PC-9 (cell line): ENCODE results near the gene BAIAP2. TPM values are rescaled to one million over a fixed set of nuclear protein-coding genes. Genes with fewer than 3 reads are reported as not detected.
A peak's percentile ranks its signal among the peaks of the same experiment; 100 is the strongest.

Experiments
- BruUV-seq: library from RNA; stranded (reverse); fragments of 400-500 nt; replicated peaks from 2 replicates; lab custom pipeline; 2021; lab: Mats Ljungman, UMichigan
- CTCF ChIA-PET: fragments of 300-600 bp; sonication (Branson Sonifier 250); formaldehyde crosslinking; loops from one replicate; lab custom pipeline; 2022; ENCODE audit warnings: antibody characterized with exemption; lab: Charles Lee
- POLR2A ChIA-PET: fragments of 300-600 bp; sonication (Branson Sonifier 250); formaldehyde crosslinking; loops from one replicate; lab custom pipeline; 2022; ENCODE audit warnings: antibody characterized with exemption; ENCODE audit not compliant: unreplicated experiment; lab: Charles Lee
- DNase-seq, 2 experiments: peaks; one replicate each; pipeline versions ENCODE4 v3.0.0 to v3.0.0-alpha.2; 2015 to 2022; ENCODE audit warnings: mixed read lengths in 1 of 2
- H2AFZ ChIP-seq: fragments of 200-600 bp; sonication (generic); 2 replicates; pipeline ENCODE4 v1.8.1; 2017; ENCODE audit warnings: antibody characterized with exemption
- H3F3A ChIP-seq: fragments of 200-600 bp; sonication (generic); 2 replicates; pipeline ENCODE4 v1.8.1; 2017; ENCODE audit warnings: antibody characterized with exemption, mild to moderate bottlenecking, low read depth; ENCODE audit not compliant: insufficient read depth
- H3K27ac ChIP-seq: fragments of 200-600 bp; sonication (generic); 2 replicates; pipeline ENCODE4 v1.6.1; 2016; ENCODE audit warnings: mixed run types
- H3K27me3 ChIP-seq: fragments of 200-600 bp; sonication (generic); 2 replicates; pipeline ENCODE4 v1.6.1; 2016; ENCODE audit warnings: low read depth, mixed run types; ENCODE audit not compliant: insufficient read depth
- H3K36me3 ChIP-seq: fragments of 200-600 bp; sonication (generic); 2 replicates; pipeline ENCODE4 v1.6.1; 2016; ENCODE audit warnings: low read depth, mixed run types
- H3K4me1 ChIP-seq: fragments of 200-600 bp; sonication (generic); replicated peaks from 2 replicates; pipeline ENCODE4 v1.6.1; 2016; ENCODE audit warnings: mixed run types; ENCODE audit not compliant: insufficient read depth
- H3K4me2 ChIP-seq: fragments of 200-600 bp; sonication (generic); 2 replicates; pipeline ENCODE4 v1.6.1; 2017; ENCODE audit warnings: mixed run types
- H3K4me3 ChIP-seq: fragments of 200-600 bp; sonication (generic); 2 replicates; pipeline ENCODE4 v1.6.1; 2016; ENCODE audit warnings: mixed run types
- H3K79me2 ChIP-seq: fragments of 200-600 bp; sonication (generic); 2 replicates; pipeline ENCODE4 v1.6.1; 2017; ENCODE audit warnings: low read depth, mixed run types
- H3K9me2 ChIP-seq: fragments of 200-600 bp; sonication (generic); 2 replicates; pipeline ENCODE4 v1.8.1; 2017; ENCODE audit warnings: mild to moderate bottlenecking; ENCODE audit not compliant: insufficient read depth
- H3K9me3 ChIP-seq: fragments of 200-600 bp; sonication (generic); 2 replicates; pipeline ENCODE4 v1.8.1; 2016; ENCODE audit warnings: low read depth; ENCODE audit not compliant: insufficient read depth
- H4K20me1 ChIP-seq: fragments of 200-600 bp; sonication (generic); 2 replicates; pipeline ENCODE4 v1.8.1; 2017; ENCODE audit not compliant: insufficient read depth
- EZH2 ChIP-seq: fragments of 200-600 bp; sonication (generic); IDR thresholded peaks from 2 replicates; pipeline ENCODE4 v1.8.0; 2017; ENCODE audit warnings: antibody characterized with exemption, low read depth
- intact Hi-C: fragments of 100-400 bp; cut with micrococcal nuclease; formaldehyde crosslinking; loops from one replicate; pipeline ENCODE4 v1.10.0; 2022; ENCODE audit not compliant: unreplicated experiment
- total RNA-seq: library from RNA; stranded (reverse); gene quantifications from 2 replicates; pipeline ENCODE4 v1.2.3, GENCODE V29; 2021
- TF ChIP-seq, protein P1 (sequence below): fragments of 200-600 bp; sonication (generic); conservative IDR thresholded peaks from 2 replicates; pipeline ENCODE4 v1.6.1; 2017; ENCODE audit warnings: mixed run types, antibody characterized with exemption, mild to moderate bottlenecking, moderate library complexity

The BAIAP2 gene
- total RNA-seq, 1 experiment from 2014 or later = 125 TPM

DNA sequence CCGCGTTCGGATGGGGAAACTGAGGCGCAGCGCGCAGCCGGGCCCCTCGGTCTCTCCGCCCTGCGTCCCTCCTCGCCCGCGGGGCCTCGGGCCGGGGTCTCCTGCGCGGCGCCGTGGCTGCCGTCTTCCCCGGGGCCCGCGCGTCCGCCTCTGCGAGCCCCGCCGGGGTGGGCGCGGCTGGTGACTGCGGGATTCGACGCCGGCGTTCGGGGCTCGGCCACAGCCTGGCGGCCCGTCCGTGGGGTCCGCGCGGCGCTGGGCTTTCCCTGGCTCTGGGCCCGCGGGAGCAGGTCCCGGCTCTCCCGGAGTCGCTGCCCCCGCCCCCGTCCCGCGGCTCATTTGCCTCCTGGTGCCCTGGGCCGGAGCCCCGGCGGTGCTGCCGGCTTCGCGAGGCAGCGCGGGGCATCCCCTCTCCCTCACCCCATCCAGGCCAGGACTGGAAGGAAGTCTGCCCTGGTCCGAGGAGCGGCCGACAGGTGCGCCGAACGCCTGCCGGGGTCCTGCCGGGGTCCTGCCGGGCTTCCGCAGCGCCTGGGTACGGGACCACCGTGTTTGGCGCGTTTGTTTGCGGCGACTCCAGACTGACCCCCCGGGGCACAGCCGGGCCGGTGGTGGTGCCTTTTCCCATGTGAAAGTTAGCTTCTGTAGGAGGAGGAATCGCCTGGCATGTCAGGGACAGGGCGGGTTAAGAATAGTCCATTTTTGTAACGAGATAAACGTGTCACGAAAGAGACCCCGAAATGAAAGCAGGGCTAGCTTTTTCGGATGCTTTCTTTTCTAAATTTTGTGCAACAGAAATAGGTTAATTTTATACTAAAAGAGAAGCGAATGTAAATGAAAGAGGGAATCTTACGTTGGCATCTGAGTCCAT, 42.6 kb upstream of the BAIAP2 start:
- H4K20me1 ChIP-seq = no peaks in the 10 kb centered on the region
- H2AFZ ChIP-seq = peak overlapping the region; percentile 83; the same call in 1 of the 2 replicates
- H3F3A ChIP-seq = no peaks in the 10 kb centered on the region; the same call in 1 of the 2 replicates
- BruUV-seq = no TSS peak
- no peaks in the 10 kb centered on the region for H3K27me3 ChIP-seq
- intact Hi-C loops = no loop called here
- peak overlapping the region; percentile 90 for H3K4me2 ChIP-seq
- H3K9me2 ChIP-seq = no peaks in the 10 kb centered on the region
- ChIA-PET POLR2A (interaction anchor here (0.7 kb wide), 2 partner anchors 59 to 231 kb away, joined by 3 to 5 read pairs; no protein-coding TSS in a partner anchor), CTCF (no interaction called here)
- no peak overlapping the region for H3K27ac ChIP-seq
- H3K79me2 ChIP-seq = no peaks in the 10 kb centered on the region
- H3K4me3 ChIP-seq = peak overlapping the region; percentile 74
- DNase-seq = no peak
- TF ChIP-seq, protein P1, sequence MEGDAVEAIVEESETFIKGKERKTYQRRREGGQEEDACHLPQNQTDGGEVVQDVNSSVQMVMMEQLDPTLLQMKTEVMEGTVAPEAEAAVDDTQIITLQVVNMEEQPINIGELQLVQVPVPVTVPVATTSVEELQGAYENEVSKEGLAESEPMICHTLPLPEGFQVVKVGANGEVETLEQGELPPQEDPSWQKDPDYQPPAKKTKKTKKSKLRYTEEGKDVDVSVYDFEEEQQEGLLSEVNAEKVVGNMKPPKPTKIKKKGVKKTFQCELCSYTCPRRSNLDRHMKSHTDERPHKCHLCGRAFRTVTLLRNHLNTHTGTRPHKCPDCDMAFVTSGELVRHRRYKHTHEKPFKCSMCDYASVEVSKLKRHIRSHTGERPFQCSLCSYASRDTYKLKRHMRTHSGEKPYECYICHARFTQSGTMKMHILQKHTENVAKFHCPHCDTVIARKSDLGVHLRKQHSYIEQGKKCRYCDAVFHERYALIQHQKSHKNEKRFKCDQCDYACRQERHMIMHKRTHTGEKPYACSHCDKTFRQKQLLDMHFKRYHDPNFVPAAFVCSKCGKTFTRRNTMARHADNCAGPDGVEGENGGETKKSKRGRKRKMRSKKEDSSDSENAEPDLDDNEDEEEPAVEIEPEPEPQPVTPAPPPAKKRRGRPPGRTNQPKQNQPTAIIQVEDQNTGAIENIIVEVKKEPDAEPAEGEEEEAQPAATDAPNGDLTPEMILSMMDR = no peak
- no peak for TF ChIP-seq EZH2
- H3K4me1 ChIP-seq = peaks cover 16% of the 10 kb centered on the region
- H3K9me3 ChIP-seq = no peaks in the 10 kb centered on the region
- no peaks in the 10 kb centered on the region for H3K36me3 ChIP-seq

GRCh38 chr17:80992948-80993624, 41.9 kb upstream of the BAIAP2 start:
- POLR2A ChIA-PET = no interaction called here
- no peaks in the 10 kb centered on the region for H3K36me3 ChIP-seq
- no peak for TF ChIP-seq EZH2
- TF ChIP-seq, protein P1 = no peak
- peak overlapping the region; percentile 90 for H3K4me2 ChIP-seq
- H3K4me1 ChIP-seq = peaks cover 16% of the 10 kb centered on the region
- CTCF ChIA-PET = no interaction called here
- no peaks in the 10 kb centered on the region for H3K9me2 ChIP-seq
- H3K9me3 ChIP-seq = no peaks in the 10 kb centered on the region
- peak overlapping the region; percentile 74 for H3K4me3 ChIP-seq
- no peaks in the 10 kb centered on the region; the same call in 1 of the 2 replicates for H3F3A ChIP-seq
- no peaks in the 10 kb centered on the region for H3K79me2 ChIP-seq
- DNase-seq = no peak
- TSS peak; percentile 75 for BruUV-seq
- H4K20me1 ChIP-seq = no peaks in the 10 kb centered on the region
- no peak overlapping the region for H2AFZ ChIP-seq
- intact Hi-C loops = no loop called here
- H3K27ac ChIP-seq = no peak overlapping the region
- no peaks in the 10 kb centered on the region for H3K27me3 ChIP-seq

GRCh38 chr17:80995131-80995530, 39.8 kb upstream of the BAIAP2 start:
- H3K27me3 ChIP-seq = no peaks in the 10 kb centered on the region
- H3K9me3 ChIP-seq = no peaks in the 10 kb centered on the region
- no peak overlapping the region for H3K4me3 ChIP-seq
- no peaks in the 10 kb centered on the region for H3K36me3 ChIP-seq
- H3F3A ChIP-seq = no peaks in the 10 kb centered on the region
- no peaks in the 10 kb centered on the region for H3K79me2 ChIP-seq
- H3K9me2 ChIP-seq = no peaks in the 10 kb centered on the region
- no peak overlapping the region for H2AFZ ChIP-seq
- no peak overlapping the region for H3K27ac ChIP-seq
- H4K20me1 ChIP-seq = no peaks in the 10 kb centered on the region
- H3K4me1 ChIP-seq = peaks cover 5% of the 10 kb centered on the region; the same call in 1 of the 2 replicates
- intact Hi-C loops = no loop called here
- no peak overlapping the region for H3K4me2 ChIP-seq
- DNase-seq = no peak
- TF ChIP-seq EZH2 = no peak
- TF ChIP-seq, protein P1 = no peak
- POLR2A ChIA-PET = interaction anchor here (0.6 to 0.7 kb wide), 2 partner anchors 43 to 514 kb away, joined by 3 to 4 read pairs; no protein-coding TSS in a partner anchor
- CTCF ChIA-PET = no interaction called here
- no TSS peak for BruUV-seq
